Stimulated activated CD4-positive, alpha-beta T cell treated with anti-CD3 and anti-CD28 coated beads, Interleukin-15, amount 100 ng/mL, for 24 hours (primary cell): ENCODE measurements around the gene SLC39A11.
"Not testable (repeated sequence)": the region's sequence is repeated elsewhere in the genome, so short reads cannot be mapped to it uniquely, and the experiment has no call there.

Source experiments
- DNase-seq: peaks from one replicate; pipeline ENCODE4 v3.0.0-alpha.2; 2020

Gene SLC39A11

DNA sequence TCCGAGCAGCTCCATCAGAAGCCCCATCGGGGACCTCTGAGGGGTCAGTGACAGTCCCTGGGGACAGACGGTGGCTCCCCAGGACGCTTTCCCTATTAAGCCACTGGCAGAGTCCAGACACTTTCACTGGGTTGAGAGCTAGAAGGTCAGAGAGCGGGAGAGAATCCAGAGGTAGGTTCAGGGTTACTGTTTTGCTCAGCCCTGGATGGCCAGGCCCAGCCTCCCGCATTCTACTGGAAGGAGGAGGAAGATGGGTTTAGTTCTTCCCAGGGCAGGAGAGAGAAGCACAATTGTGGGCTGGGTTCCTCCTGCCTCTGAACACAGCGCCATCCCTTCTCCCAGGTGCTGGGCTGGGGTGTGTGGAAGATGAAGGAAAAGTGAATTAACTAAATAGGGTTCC lies 452.8 kb downstream of the SLC39A11 start:
- DNase-seq: no peak

DNA sequence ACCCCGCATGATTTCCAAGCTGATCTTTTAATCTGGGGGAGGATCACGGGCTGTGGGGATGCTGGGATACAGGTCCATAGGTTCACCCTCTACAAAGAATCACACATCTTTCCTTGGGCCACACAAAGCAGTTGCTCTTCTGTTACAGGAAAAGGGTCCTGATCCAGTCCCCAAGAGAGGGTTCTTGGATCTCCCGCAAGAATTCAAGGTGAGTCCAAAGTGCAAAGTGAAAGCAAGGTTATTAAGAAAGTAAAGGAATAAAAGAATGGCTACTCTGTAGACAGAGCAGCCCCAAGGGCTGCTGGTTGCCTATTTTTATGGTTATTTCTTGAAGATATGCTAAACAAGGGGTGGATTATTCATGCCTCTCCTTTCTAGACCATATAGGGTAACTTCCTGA lies 453.6 kb downstream of the SLC39A11 start:
- not testable (repeated sequence) for DNase-seq

DNA sequence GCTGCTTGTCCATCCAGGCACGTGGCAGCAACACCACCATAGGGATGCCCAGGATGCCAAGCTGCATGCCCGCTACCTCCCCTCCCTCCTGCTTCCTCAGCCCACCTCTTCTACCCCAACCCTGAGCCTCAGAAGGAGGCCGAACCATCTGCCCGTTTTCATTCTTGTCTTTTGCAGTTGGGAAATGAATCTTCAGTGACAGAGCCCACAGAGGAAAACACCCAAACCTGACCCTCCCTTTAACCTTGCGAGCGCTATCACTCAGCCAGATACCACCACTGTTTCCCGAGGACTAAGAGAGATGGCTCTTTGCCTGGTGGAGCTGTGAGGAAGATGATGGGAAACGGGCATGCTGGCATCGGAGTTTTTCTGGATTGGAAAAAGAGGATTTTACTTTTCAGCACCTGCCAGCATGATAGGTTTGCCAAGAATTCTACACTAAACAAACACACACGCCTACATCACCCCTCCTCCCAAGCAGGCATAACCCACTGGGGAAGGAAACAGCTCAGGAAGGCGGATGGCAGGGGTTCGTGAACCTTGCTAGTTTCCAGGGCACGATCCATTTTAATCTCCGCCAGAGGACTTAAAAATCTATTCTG lies 457.4 kb downstream of the SLC39A11 start:
- DNase-seq: no peak

DNA sequence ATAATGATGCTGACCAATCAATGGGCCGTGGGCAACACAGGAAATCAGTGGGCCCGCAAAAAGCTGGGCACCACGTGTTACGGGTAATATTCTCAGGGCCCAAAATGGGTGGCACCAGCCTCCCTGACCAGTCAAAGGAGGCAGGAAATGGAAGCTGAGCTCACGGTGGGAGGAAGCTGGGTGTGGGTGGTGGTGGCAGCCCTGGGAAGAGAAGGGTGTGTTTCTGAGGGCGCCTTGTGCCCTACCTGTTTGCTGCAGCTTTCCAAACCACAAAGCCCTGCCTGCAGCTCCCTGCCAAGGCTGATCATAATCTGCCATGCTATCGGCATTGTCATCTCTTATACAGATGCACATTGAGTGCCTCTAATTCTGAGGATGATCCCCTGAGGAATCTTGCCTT lies 457.9 kb downstream of the SLC39A11 start:
- peak; percentile 12 for DNase-seq

DNA sequence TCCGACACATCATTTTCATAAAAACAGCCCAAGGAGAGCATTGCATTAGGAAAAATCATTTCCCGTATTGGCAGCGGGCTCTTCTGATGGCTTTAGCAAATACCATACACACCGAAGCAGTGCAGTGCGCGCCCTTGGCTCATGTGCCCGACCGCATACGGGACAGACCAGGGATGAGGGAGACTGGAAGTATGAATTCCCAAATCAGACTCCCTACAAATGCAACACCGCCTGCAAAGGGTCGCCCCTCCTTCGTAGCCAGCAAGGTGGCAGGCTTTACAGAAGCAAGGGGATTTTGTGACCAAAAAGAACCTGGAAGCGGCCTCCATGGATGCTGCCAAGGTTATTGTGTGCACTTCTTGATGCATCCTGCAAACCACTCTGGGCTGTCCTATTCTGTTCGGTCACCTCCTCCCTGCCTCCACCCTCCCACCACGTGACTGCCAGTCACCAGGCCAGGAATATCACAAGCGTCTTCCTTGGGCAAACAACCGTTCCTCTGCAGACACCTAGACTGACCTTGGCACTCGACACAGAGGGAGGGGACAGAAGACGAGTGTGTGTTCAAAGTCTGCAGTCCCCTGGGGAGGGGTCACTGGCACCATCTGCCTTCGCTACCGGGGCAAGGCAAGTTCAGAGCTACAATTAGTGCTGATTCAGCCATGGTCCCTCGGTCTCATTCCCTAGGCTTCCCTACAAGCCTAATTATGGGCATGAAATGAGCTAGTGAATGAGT lies 460.4 kb downstream of the SLC39A11 start:
- no peak for DNase-seq

DNA sequence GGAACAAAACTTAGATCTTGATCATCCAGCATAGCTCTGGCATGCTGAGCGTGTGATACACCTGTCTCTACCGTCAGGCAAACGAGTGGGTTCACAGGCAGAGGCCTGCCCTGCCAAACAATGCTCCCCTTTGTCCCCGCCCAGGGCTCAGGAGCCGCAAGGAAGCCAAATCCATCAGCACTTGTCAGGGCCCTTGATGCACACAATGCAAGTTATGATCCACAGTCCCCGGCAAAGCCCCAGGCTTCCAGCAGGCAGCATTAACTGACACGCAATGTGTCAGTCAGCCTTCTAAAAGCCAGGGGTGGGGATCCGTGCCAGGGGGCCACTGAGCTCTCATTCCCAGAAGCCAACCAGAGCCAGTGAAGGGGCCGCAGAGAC lies 460.9 kb downstream of the SLC39A11 start:
- DNase-seq: no peak

DNA sequence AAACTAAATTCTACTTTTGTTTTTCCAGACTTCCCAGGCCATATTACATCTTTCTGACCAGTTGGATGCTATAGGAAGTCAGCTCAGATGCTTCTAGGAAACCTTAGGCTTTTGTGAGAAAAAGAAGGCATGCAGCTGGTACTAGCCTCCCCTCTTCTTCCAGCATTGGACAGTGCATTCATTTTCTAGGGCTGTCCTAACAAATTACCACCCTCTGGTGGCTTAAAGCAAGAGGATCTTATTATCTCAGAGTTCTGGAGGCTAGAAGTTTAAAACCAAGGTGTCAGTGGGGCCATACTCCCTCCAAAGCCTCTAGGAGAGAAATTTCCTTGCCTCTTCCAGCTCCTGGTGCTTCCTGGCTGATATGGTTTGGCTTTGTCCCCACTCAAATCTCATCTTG lies 467.8 kb downstream of the SLC39A11 start:
- no peak for DNase-seq

DNA sequence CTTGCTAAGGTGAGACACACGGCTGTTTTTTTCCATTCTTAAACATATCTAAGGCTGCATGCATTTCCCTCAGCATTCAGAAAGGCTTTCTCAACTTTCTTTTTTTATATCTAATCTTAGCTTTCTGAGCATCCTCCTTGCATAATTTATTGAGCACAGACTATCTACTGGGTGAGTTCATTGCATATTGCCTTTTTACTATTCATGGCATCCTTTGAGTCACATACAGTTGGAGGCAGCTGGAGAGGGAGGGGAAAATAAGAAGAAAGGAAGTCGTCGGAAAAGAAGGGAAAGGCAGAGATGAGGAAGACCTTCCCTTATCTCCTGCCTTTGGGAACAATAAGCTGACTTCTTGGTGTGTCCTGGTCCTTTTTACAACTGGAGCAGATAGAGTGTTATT lies 468.3 kb downstream of the SLC39A11 start:
- DNase-seq: no peak

DNA sequence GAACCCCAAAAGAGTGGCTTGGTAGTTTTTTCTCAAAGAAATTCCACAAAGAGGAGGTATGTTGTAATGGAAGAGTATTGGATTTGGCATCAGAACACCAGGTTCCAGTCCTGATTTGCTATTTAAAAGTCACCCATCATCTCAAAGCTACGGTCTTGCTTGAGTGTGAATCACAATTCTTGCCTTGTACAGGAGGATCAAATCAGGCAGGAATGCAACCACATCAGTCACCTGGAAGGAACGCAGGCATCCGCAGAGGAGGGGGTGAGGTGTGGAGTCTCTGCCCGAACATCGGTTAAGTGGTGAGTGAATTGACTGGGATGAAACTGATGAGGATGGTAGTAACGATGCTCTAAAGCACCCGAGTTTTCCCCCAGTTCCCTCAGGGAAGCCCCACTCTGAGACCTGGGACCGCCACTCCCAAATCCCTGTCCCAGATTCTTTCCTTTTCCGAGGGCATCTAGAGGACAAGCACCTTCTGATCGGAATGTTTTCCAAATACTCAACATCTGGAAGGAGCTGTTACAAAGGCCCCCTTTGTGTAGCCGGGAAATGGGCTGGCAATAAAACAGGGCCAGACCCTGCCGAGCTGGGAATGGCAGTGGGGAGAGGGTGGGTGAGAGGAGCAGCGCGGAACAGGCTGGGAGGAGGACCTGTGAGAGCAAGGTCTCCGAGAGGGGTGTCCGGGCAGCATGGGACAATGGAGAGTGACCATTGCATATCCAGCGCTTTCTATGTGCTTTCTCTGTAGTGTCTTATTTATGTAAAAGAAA lies 469.6 kb downstream of the SLC39A11 start:
- DNase-seq: no peak

DNA sequence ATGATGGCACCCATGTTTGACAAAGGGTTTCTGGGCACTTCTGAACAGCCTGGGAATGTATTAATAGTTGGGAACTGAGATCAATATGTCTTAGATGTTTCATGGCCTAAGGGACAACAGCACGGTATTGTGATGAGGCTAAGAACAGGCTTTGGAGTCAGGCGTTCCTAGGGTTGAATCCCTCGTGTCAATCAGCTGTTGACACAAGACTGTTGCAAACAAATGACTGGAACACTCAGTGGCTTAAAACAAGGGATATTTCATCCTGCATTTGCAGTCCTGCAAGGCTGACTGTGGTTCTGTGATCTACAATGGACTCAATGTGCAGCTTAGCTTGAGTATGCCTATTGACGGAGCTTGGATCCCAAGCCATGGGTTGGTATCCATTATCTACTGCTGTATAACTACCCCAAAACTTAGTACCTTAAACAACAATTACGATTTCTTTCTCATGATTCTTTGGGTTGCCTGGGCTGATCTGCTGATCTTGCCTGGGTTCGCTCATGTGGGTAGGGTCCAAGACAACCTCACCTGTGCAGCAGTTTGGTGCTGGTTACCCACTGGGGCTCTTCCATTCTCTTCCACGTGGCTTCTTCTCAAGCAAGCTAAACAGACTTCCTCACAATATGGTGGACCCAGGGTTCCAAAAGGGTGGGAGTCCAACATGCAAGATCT lies 472.4 kb downstream of the SLC39A11 start:
- DNase-seq: no peak

DNA sequence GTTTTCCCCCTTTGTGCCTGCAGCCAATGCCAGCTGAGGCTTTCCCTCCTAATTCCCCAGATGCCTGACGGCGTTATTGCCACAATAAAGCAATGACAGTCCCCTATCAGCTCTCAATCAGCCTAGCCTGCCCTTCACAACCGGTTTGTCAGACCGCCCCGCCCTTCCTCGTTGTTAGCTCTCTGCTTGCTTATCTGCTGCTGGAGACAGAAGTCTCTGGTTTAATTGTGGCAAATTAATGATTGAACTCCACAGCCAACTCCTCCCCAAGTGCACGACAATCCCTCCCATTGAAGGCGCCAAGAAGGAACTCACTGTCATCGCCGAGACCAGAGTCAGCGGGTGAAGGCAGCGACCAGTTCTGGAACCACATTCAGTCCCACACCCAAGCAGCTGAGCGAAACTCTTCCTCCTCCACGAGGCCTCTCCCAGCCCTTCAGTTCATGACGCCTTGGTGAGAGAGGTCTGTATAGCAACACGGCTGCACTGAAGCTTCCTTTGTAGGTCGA lies 474.4 kb downstream of the SLC39A11 start:
- peak; percentile 35 for DNase-seq

DNA sequence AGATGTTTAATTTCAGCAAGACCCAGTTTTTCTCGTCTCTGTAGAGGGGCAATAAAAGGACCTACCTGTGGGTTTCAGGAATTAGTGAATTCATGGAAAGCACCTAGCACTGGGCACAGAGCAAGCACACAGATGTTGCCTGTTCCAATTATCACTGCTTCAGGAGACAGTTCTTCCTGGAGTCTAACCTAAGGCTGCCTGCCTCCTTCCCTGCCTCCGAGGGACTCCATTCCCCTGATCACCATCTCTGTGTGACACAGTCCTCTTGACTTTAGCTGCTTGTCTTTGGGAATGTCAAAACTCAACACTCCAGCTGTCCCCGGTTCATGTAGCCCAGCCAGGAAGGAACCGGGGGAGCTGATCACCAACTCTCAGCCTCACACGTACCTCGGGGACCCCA lies 474.9 kb downstream of the SLC39A11 start:
- no peak for DNase-seq

DNA sequence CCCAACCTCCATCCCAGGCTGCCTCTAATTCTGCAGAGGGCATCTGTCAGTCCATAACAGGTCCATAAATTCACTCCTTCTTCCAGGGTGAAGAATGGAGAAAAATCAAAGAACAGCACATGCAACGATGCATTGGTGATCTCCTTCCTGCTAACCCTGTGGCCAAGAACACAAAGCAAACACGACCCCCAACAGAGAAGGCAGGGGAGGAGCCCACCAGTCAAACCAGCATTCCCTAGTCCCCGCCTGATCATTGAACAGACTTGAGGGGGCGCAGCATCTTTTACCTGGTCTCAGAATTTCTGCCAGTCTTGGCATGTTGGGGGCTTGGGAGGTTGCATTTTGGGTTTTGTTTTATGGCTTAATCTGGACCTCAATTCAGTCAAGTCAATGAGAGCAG lies 476.0 kb downstream of the SLC39A11 start:
- DNase-seq: no peak

DNA sequence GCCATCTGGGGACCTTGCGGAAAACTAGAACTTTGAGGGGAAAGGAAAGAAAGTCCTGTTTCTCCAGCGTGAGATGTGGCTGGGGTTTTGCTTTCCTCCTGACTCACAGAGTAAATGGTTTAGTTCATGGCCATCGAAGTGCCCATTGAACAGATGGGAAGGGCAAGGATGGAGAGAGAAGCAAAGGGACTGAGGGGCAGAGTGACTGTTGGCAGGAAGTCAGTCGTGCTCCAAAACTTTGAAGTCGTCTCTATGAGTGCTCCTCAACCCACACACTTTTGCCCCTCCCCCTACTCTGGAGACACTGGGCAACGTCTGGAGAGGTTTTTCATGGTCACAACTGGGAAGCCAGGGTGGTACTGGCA lies 476.9 kb downstream of the SLC39A11 start:
- DNase-seq: no peak

DNA sequence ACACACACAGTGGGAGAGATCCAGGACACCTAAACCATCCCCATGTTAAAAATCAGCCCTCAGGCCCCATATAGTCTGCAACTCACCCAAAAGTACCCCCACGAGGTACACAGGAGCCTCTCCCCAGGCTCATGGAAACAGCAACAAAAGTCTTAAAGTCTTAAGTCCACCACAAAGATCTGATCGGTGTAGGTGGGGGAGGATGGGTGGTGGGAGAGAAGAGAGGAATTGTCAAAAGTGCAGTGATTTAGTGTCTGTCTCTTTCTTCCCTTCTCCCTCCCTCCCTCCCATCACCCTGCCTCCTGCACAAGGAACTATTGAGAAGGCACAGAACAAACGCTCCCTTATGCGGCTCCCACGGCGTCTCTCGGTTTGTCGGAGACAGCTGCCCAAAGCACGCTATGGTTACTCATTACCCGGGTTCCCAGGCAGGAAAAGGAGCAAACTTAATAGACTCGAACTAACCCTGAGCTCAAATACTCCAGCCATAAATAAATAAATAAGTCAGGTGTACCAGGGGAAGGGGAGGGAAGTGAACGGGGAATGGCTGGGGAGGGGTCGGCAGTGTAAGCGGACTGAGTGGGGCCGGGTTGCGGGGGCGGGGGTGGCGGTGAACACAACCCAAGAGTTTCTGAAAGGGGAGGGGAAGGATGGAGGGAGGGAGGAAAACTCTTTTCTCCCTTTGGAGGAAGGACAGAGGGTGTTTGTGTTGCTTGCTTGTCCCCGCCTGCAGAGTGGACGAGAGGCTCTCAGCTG lies 477.4 kb downstream of the SLC39A11 start:
- DNase-seq: no peak

DNA sequence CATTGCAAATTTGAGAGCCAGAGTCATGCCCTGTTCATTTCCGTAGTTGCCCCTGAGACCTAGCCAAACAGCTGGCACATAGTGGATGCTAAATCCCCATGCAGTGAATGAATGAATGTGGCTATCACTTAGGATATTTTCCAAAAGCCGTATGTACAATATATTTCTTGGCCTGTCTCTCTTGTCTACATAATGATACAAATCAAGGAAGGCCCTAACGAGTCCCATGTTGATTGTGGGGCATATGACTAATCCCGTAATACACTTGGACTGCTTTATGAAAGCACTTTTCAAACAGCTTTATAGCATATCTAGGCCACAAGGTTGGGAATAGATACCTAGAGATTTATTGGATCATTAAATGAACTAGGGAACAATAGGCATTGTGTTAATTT lies 478.0 kb downstream of the SLC39A11 start:
- DNase-seq: no peak

DNA sequence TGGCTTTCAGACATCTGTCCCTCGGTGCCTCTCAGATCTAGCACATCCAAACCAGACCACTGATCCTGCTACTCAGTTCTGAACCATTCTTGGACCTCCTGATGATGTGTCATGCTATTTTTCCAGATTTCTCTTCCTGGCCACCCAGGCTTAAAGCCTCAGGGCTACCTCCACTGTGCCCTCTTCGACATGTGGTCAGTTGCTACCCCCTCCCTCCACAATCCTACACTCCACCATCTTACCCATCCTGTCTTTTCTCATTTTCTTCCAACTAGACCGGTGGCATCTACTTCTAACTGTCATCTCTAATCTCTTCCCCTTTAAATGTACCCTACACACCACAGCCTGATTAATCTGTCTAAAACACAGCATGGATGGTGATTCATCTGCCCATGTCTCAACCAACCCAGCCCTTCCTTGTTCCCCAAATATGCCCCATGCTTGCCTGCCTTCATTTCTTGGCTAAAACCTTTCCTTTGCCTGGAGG lies 478.6 kb downstream of the SLC39A11 start:
- DNase-seq: no peak

DNA sequence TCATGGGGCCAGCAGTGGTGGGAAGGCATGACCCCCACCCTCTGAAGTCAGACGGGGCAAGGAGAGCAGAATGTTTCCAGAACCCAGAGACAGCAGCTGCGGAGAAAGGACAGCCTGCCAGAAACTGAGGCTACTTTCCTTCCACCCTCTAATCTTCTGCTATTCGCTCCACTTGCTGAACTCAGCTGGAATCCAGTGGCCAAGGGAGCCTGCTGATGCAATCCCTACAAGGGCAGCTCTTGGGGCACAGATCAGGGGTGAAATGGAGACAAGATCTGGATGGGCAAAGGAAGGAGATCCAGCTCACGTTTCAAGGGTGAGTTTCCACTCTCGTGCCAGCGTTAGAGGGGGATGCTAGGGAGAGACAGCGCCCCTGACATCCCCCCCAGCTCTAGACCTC lies 479.1 kb downstream of the SLC39A11 start:
- no peak for DNase-seq

DNA sequence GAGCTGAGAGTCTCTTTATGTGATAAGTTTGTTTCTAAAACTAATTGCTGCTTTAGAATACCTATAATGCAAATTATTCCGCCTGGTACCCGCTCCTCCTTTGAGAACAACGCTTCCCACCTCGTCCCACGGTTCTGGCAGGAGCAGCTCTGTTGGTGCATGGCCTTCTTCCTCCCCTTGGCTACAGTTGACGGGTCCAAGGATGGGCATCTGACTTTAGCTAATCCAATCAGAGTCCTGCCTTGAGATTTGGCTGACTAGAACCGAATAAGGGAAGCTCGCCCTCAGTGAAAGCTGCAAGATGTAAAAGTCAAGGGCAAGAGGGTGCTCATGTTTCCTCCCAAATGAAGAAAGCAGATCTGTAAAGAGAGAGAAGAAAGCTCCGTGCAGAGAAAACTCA lies 481.3 kb downstream of the SLC39A11 start:
- no peak for DNase-seq

DNA sequence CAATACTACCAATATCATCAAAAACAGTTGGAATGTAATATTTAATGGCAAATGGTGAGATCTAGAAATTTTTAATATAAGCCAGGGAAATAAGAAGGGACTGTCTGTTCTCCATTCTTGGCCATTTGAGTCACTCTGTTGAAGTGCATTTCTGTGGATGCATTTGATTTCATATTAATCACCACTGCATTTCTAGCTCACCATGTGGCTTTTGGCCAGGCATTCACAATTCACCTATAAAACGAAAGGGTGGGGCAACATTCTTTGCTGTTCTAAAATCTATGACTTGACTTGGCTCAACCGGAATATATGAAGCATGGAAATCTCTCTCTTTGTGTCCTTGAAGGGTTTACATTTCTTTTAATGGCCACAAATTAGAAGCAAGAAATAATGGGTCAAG lies 483.0 kb downstream of the SLC39A11 start:
- no peak for DNase-seq

DNA sequence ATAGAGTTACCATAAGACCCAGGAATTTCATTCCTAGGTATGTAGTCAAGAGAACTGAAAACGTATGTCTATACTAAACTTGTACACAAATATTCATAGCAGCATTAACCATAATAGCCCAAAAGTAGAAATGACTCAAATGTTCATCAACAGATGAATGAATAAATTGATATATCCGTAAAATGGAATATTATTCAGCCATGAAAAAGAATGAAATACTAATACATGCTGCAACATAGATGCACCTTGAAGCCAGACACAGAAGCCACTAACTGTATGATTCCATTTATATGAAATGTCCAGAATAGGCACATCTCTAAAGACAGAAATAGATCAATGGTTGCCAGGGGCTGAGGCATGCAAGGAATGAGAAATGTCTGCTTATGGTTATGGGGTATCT lies 484.1 kb downstream of the SLC39A11 start:
- DNase-seq: no peak

DNA sequence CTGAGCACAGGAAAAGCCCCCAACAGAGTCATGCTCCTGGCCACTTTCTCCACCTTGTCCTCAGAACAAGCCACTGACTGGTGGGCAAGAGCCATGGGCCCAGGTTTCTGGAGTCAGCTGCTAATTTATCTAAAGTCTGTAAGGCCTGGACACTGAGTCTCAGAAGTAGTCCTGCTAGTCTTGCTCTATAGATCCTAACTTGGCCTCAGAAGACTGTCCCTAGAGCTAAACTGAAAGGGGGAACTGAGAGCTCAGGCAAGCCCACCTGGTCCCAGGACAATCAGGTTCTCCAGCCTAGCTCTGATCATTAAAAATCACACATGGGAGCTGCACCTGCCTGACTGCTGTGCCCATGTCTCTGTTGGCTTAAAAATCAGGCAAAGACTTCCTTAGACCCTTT lies 485.8 kb downstream of the SLC39A11 start:
- DNase-seq: no peak

DNA sequence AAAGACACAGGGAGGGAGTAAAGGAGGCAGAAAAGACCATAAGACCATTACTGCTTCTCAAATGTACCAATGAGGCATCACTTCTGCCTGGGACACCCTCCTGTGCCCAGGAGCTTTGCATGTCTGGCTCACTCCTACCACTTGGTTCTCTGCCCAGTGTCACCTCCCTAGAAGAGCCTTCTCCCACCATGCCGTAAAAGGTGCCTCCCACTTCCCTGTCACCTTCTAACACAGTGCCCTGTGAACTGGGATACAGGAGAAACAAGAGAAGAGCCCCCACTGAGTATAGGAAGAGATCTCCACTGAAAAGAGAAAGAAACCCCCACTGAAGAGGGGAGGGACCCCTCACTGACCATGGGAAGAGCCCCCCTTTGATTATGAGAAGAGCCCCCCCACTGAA lies 486.9 kb downstream of the SLC39A11 start:
- DNase-seq: no peak
